Adrenal gland (tissue), 19 donors: Measurements from ENCODE around the gene IARS2. TPM values are rescaled to one million over a fixed set of nuclear protein-coding genes. Genes with fewer than 3 reads are reported as not detected.

Experiments
- DNase-seq, 7 donors: peaks; one replicate each; pipeline ENCODE4 v3.0.0-alpha.2; 2019 to 2020
- H3K27ac ChIP-seq, 5 donors: fragments of 200-600 bp; sonication (generic) in 4 of 5; 1 replicate in 3 of 5; 2 replicates in 2 of 5; pipeline versions ENCODE4 v1.5.1 to v1.8.0; 2016 to 2020; ENCODE audit warnings: mild to moderate bottlenecking in 1 of 5
- H3K27me3 ChIP-seq: fragments of 200-600 bp; 2 replicates; pipeline ENCODE4 v1.8.0; 2021
- H3K36me3 ChIP-seq, 2 donors: fragments of 200-600 bp; replicated peaks in 1 of 2; 1 replicate in 1 of 2; 2 replicates in 1 of 2; pipeline versions ENCODE4 v1.5.1 to v1.8.0; 2018 to 2022
- H3K4me1 ChIP-seq, 2 donors: fragments of 200-600 bp; replicated peaks in 1 of 2; 1 replicate in 1 of 2; 2 replicates in 1 of 2; pipeline versions ENCODE4 v1.5.1 to v1.8.0; 2018 to 2021
- H3K4me3 ChIP-seq, 4 donors: fragments of 200-600 bp; sonication (generic) in 3 of 4; one replicate each; pipeline ENCODE4 v1.5.1; 2016 to 2018
- H3K9me3 ChIP-seq, 3 donors: fragments of 200-600 bp; sonication (generic) in 1 of 3; replicated peaks in 1 of 3; 1 replicate in 2 of 3; 2 replicates in 1 of 3; pipeline versions ENCODE4 v1.5.1 to v1.8.0; 2016 to 2021
- CTCF ChIP-seq, 6 experiments: fragments of 450-650 bp in 4 of 6; fragments of 200-600 bp in 2 of 6; sonication (generic) in 1 of 6; IDR thresholded peaks; 1 replicate in 5 of 6; 2 replicates in 1 of 6; pipeline versions ENCODE4 v1.5.1 to v1.8.0; 2016 to 2021; ENCODE audit warnings: antibody characterized with exemption in 6 of 6, mild to moderate bottlenecking in 2 of 6, moderate library complexity in 1 of 6
- POLR2A ChIP-seq, 2 donors: fragments of 450-650 bp; IDR thresholded peaks; one replicate each; pipeline ENCODE4 v1.6.1; 2017; ENCODE audit warnings: antibody characterized with exemption in 2 of 2, mild to moderate bottlenecking in 2 of 2, moderate library complexity in 1 of 2
- WGBS, 4 donors: extraction: QIAGEN DNeasy Blood & Tissue Kit in 2 of 4; methylation state at CpG; one replicate each; pipeline versions ENCODE4 v1.1.5 to v1.1.7; 2013 to 2017; 5-methylcytosine and 5-hydroxymethylcytosine counted together
- intact Hi-C, 2 donors: fragments of 100-400 bp; cut with DNase I; formaldehyde crosslinking; loops; one replicate each; pipeline versions ENCODE4 v1.14.1 to v1.15.0; 2022 to 2023
- long read RNA-seq, 10 donors: library from polyadenylated mRNA in 3 of 10; unstranded in 2 of 10; stranded (forward) in 1 of 10; transcript quantifications; one replicate each; pipeline ENCODE4 v2.0.0 and lab custom pipeline, GENCODE V29; 2021 to 2026
- polyA plus RNA-seq, 3 donors: library from polyadenylated mRNA; stranded (reverse); fragments of 200-250 nt in 2 of 3; fragments of 350-450 nt in 1 of 3; fragmentation: Illumina TruSeq in 1 of 3; extraction: RNeasy Lipid Tissue Mini Kit (QIAGEN cat#74804) in 1 of 3; gene quantifications; one replicate each; pipeline ENCODE4 v1.2.3, GENCODE V29; 2013 to 2014
- total RNA-seq, 9 donors: library from RNA; depleted of rRNA in 4 of 9; stranded (reverse); fragments of >200 nt in 4 of 9; fragments of 120-200 nt in 1 of 9; fragmentation: NEBNext Ultra II Directional in 1 of 9; extraction: Animal tissue kit (Norgen Biotek cat#: 25700) in 1 of 9; gene quantifications; one replicate each; pipeline versions ENCODE4 v1.1.0 to v1.2.4, GENCODE V29; 2013 to 2023
- donor health status: healthy with polysubstance abuse.
- donor health status: Bipolar disorder and iron deficiency.
- donor health status: DM: yes; HTN: yes; CAD: no.
- donor health status: DM: no; HTN: no; CAD: no.
- donor health status: DM: no; HTN: no; CAD: no.
- donor health status: DM: yes; HTN: yes; CAD: no.

The IARS2 gene
- total RNA-seq, result 100 to 1,000 TPM in 4 of 9 donors, 10 to 100 TPM in 5; 74.2 to 133 (median 93.1) TPM
- 100 to 1,000 TPM in 1 of 3 donors, 10 to 100 TPM in 2; 11.8 to 119 (median 18.9) TPM for polyA plus RNA-seq
- long read RNA-seq, donor 1, transcript IARS2-201 (23 exons, 3,560 nt), result major isoform, 20 of 87 reads
- long read RNA-seq, donor 1, partial matches to known transcripts, result 65 of 87 reads
- long read RNA-seq, donor 1, other reads (novel, unspliced or antisense), result 0 of 87 reads
- long read RNA-seq, donor 2, transcript IARS2-201 (23 exons, 3,560 nt), result major isoform, 14 of 34 reads
- long read RNA-seq, donor 2, partial matches to known transcripts, result 19 of 34 reads
- long read RNA-seq, donor 2, other reads (novel, unspliced or antisense), result 0 of 34 reads
- long read RNA-seq, donor 3, transcript IARS2-201 (23 exons, 3,560 nt), result major isoform, 24 of 60 reads
- long read RNA-seq, donor 3, partial matches to known transcripts, result 36 of 60 reads
- long read RNA-seq, donor 3, other reads (novel, unspliced or antisense), result 0 of 60 reads
- long read RNA-seq, donor 4, transcript IARS2-201 (23 exons, 3,560 nt), result major isoform, 17 of 37 reads
- long read RNA-seq, donor 4, partial matches to known transcripts, result 17 of 37 reads
- long read RNA-seq, donor 4, other reads (novel, unspliced or antisense), result 3 of 37 reads
- long read RNA-seq, donor 5, transcript IARS2-201 (23 exons, 3,560 nt), result major isoform, 286 of 307 reads
- long read RNA-seq, donor 5, partial matches to known transcripts, result 13 of 307 reads
- long read RNA-seq, donor 5, other reads (novel, unspliced or antisense), result 8 of 307 reads
- long read RNA-seq, donor 6, transcript IARS2-201 (23 exons, 3,560 nt), result major isoform, 12 of 28 reads
- long read RNA-seq, donor 6, partial matches to known transcripts, result 16 of 28 reads
- long read RNA-seq, donor 6, other reads (novel, unspliced or antisense), result 0 of 28 reads
- long read RNA-seq, donor 7, transcript IARS2-201 (23 exons, 3,560 nt), result major isoform, 5 of 39 reads
- long read RNA-seq, donor 7, partial matches to known transcripts, result 33 of 39 reads
- long read RNA-seq, donor 7, other reads (novel, unspliced or antisense), result 0 of 39 reads
- long read RNA-seq, donor 8, transcript IARS2-201 (23 exons, 3,560 nt), result major isoform, 26 of 83 reads
- long read RNA-seq, donor 8, partial matches to known transcripts, result 56 of 83 reads
- long read RNA-seq, donor 8, other reads (novel, unspliced or antisense), result 0 of 83 reads
- long read RNA-seq, donor 9, transcript IARS2-201 (23 exons, 3,560 nt), result major isoform, 24 of 34 reads
- long read RNA-seq, donor 9, partial matches to known transcripts, result 10 of 34 reads
- long read RNA-seq, donor 9, other reads (novel, unspliced or antisense), result 0 of 34 reads
- long read RNA-seq, donor 10, transcript IARS2-201 (23 exons, 3,560 nt), result major isoform, 7 of 26 reads
- long read RNA-seq, donor 10, partial matches to known transcripts, result 19 of 26 reads
- long read RNA-seq, donor 10, other reads (novel, unspliced or antisense), result 0 of 26 reads

GRCh38 chr1:220094016-220094911 lies at the start of gene IARS2:
IARS2 (plus strand) TSS chr1:220094132; CDS start chr1:220094217, 85 bp downstream.
- H3K27me3 ChIP-seq, result no peaks in the 10 kb centered on the region
- peak within 1 kb of the TSS; percentile 21 to 84 (median 75) for H3K27ac ChIP-seq
- intact Hi-C loops, result loop anchor here in 1 of 2 donors (10.0 kb wide), 1 partner anchor 49 kb away; the partner anchor contains the start of gene EPRS1
- H3K36me3 ChIP-seq, result peaks cover 0 to 17% of the 10 kb centered on the region in 2 donors
- 2 to 16% (median 4%) methylated on average over 9 to 73 of the region's 73 CpGs for WGBS, 4 donors
- no peaks in the 10 kb centered on the region for H3K9me3 ChIP-seq
- peak within 1 kb of the TSS; percentile 71 to 99 (median 94) for H3K4me3 ChIP-seq
- TF ChIP-seq CTCF (IDR thresholded peaks at IDR 0.05), result no peak
- peak in 1 of 2 donors; percentile 37 for TF ChIP-seq POLR2A (IDR thresholded peaks at IDR 0.05)
- DNase-seq, result peak; percentile 83 to 92 (median 88)
- H3K4me1 ChIP-seq, result peaks cover 5 to 8% of the 10 kb centered on the region in 2 donors

DNA sequence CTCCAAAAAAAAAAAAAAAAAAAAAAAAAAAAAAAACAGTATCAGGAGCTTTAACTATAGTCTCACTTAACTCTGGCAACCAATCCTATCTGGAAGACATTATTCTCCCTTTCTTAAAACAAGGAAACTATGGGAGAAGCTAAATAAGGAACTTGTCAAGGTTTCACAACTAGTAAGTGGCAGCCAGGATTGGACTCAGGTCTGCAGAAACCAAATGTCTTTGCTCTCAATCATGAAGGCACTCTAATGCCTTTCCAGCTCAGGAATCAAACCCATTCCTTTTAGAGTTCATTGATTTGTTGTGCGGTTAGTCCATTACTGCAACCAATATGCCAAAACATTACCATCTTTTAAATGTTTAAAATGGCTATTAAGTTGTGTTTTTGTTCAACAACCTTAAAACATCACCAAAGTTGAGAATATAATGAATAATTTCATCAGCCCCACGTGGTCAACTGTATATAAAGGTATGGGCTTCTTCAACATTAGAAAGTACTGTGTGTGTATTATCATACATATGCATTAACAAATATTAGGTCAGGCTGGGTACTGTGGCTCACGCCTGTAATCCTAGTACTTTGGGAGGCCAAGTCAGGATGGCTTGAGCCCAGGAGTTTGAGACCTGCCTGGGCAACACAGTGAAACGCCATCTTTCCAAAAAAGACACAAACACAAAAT lies 49.1 kb upstream of the IARS2 start:
- Histone ChIP-seq H3K27ac (no peak overlapping the region), H3K9me3 (no peaks in the 10 kb centered on the region), H3K36me3 (peaks cover 0 to 6% of the 10 kb centered on the region in 2 donors), H3K27me3 (no peaks in the 10 kb centered on the region), H3K4me1 (peaks cover 0 to 15% of the 10 kb centered on the region in 2 donors), H3K4me3 (peak overlapping the region in 1 of 4 donors; percentile 73)
- no peak for TF ChIP-seq CTCF (IDR thresholded peaks at IDR 0.05)
- no peak for TF ChIP-seq POLR2A (IDR thresholded peaks at IDR 0.05)
- no peak for DNase-seq
- 78 to 91% (median 82%) methylated on average over 4 of the region's 4 CpGs for WGBS, 4 donors
- intact Hi-C loops, result loop anchor here in 1 of 2 donors (10.0 kb wide), 1 partner anchor 50 kb away; the partner anchor contains the start of gene IARS2
